ENCODE measurements around the gene ABCC10. TPM values are rescaled to one million over a fixed set of nuclear protein-coding genes. Genes with fewer than 3 reads are reported as not detected.
A peak's percentile ranks its signal among the peaks of the same experiment; 100 is the strongest.

Gene ABCC10
- total and polyA plus RNA-seq, 10 of the 15 experiments (the other 5 are each of a cell fraction or from before 2014, with no cell fraction given) = 0.80 to 18.2 (median 6.4) TPM

DNA sequence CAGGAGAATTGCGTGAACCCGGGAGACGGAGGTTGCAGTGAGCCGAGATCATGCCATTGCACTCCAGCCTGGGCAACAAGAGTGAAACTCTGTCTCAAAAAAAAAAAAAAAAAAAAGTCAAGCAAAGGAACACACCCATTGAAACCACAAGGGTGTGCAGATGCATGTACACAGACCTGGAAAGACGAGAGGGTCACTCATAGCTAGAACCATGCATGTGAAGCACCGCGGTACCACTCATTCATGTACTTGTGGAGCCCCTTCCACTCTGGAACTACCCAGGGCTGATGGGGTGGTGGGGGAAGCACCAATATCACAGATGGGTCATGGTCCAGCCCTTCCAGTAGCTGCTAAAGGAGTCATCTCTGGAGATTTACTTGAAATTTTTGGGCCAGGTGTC is 42.6 kb downstream of the ABCC10 start:
- H3K27me3 ChIP-seq (replicated peaks in 1 of 2; ENCODE audit: control insufficient read depth in 2 of 2, insufficient read depth in 2 of 2, low read length in 1 of 2) = peaks cover 0 to 2% of the 10 kb centered on the region in 2 experiments; a peak in 1 of 4 replicates
- DNase-seq (ENCODE audit: low read depth, low spot score) (no peak), ATAC-seq (peak; percentile 74), FAIRE-seq (no peak)
- ChIA-PET CTCF (interaction anchor here (0.6 to 0.7 kb wide), 3 partner anchors 23 to 233 kb away, joined by 3 to 4 read pairs (median 3); no protein-coding TSS in a partner anchor), SMC1A (ENCODE audit: uncharacterized antibody, unreplicated experiment) (no interaction called here), POLR2A (no interaction called here), RAD21 (ENCODE audit: unreplicated experiment) (interaction anchor here (1.4 kb wide), 1 partner anchor 32 kb away, joined by 3 read pairs; no protein-coding TSS in a partner anchor)
- no peaks in the 10 kb centered on the region for H4K20me1 ChIP-seq (ENCODE audit: control insufficient read depth, insufficient read depth)
- no peaks in the 10 kb centered on the region for H3K4me1 ChIP-seq (ENCODE audit: control insufficient read depth, insufficient read depth, low read length)
- no peaks in the 10 kb centered on the region for H3K79me2 ChIP-seq (ENCODE audit: control insufficient read depth, insufficient read depth, low read length)
- H3K27ac ChIP-seq (ENCODE audit: control insufficient read depth, insufficient read depth) = no peak overlapping the region
- intact Hi-C loops (cut with micrococcal nuclease; ENCODE audit: unreplicated experiment) (no loop called here), in situ Hi-C loops (cut with MboI) (no loop called here)
- 36% methylated on average over 7 of the region's 7 CpGs for WGBS (ENCODE audit: insufficient coverage, insufficient replicate concordance, low lambda C conversion rate, missing lambda C conversion rate)
- no peaks in the 10 kb centered on the region for H3K36me3 ChIP-seq (ENCODE audit: control insufficient read depth in 2 of 2, insufficient read depth in 2 of 2, low read length in 1 of 2)
- no peak overlapping the region for H3K9ac ChIP-seq (ENCODE audit: control insufficient read depth, insufficient read depth, low read length)
- no peaks in the 10 kb centered on the region for H3K9me3 ChIP-seq (replicated peaks; ENCODE audit: control insufficient read depth, insufficient read depth, low read length)
- H3K4me3 ChIP-seq = no peak overlapping the region
- TF ChIP-seq JUNB (IDR thresholded peaks at IDR 0.05) (peak; percentile 56; the same call in 1 of the 2 replicates), NRF1 (conservative IDR thresholded peaks at IDR 0.05; ENCODE audit: low read depth, low read length) (no peak), CREM (IDR thresholded peaks at IDR 0.05; ENCODE audit: low read depth) (no peak), EED (IDR thresholded peaks at IDR 0.05; ENCODE audit: low read depth) (peak; percentile 47), IRF4 (IDR thresholded peaks at IDR 0.05; ENCODE audit: low read depth, low read length) (peak; percentile 73; the same call in 1 of the 2 replicates), RUNX3 (IDR thresholded peaks at IDR 0.05; ENCODE audit: low read length) (peak; percentile 66)
- no peak overlapping the region for H2AFZ ChIP-seq (ENCODE audit: control insufficient read depth, low read depth, low read length)
- no peak overlapping the region for H3K4me2 ChIP-seq (ENCODE audit: control insufficient read depth, insufficient read depth)
- no TSS peak for BruUV-seq (replicated peaks)

- no peaks in the 10 kb centered on the region for H3K9me3 ChIP-seq (replicated peaks; ENCODE audit: control insufficient read depth, insufficient read depth, low read length)
- H3K27me3 ChIP-seq (replicated peaks in 1 of 2; ENCODE audit: control insufficient read depth in 2 of 2, insufficient read depth in 2 of 2, low read length in 1 of 2) = peaks cover 0 to 2% of the 10 kb centered on the region in 2 experiments; a peak in 1 of 4 replicates
- intact Hi-C loops (cut with micrococcal nuclease; ENCODE audit: unreplicated experiment) (no loop called here), in situ Hi-C loops (cut with MboI) (no loop called here)
- no peak for DNase-seq (ENCODE audit: low read depth, low spot score)
- H3K9ac ChIP-seq (ENCODE audit: control insufficient read depth, insufficient read depth, low read length) = no peak overlapping the region
- H3K36me3 ChIP-seq (ENCODE audit: control insufficient read depth in 2 of 2, insufficient read depth in 2 of 2, low read length in 1 of 2) = no peaks in the 10 kb centered on the region
- no peak overlapping the region for H3K4me3 ChIP-seq
- WGBS (ENCODE audit: insufficient coverage, insufficient replicate concordance, low lambda C conversion rate, missing lambda C conversion rate) = 0% methylated on average over 1 of the region's 1 CpG
- H3K27ac ChIP-seq (ENCODE audit: control insufficient read depth, insufficient read depth) = no peak overlapping the region
- no peaks in the 10 kb centered on the region for H3K79me2 ChIP-seq (ENCODE audit: control insufficient read depth, insufficient read depth, low read length)
- ATAC-seq = no peak
- H3K4me2 ChIP-seq (ENCODE audit: control insufficient read depth, insufficient read depth) = no peak overlapping the region
- BruUV-seq (replicated peaks) = no TSS peak
- ChIA-PET RAD21 (ENCODE audit: unreplicated experiment) (interaction anchor here (1.0 kb wide), 2 partner anchors 16 to 85 kb away, joined by 3 to 4 read pairs; partner anchors contain the start of gene DLK2), POLR2A (interaction anchor here (0.6 kb wide), 1 partner anchor 17 kb away, joined by 3 read pairs; no protein-coding TSS in a partner anchor), CTCF (interaction anchor here (0.9 to 1.1 kb wide), 2 partner anchors 11 to 14 kb away, joined by 4 read pairs; no protein-coding TSS in a partner anchor), SMC1A (ENCODE audit: uncharacterized antibody, unreplicated experiment) (interaction anchor here (1.1 to 1.5 kb wide), 2 partner anchors 12 to 36 kb away, joined by 4 read pairs; no protein-coding TSS in a partner anchor)
- FAIRE-seq = no peak
- no peaks in the 10 kb centered on the region for H4K20me1 ChIP-seq (ENCODE audit: control insufficient read depth, insufficient read depth)
- H3K4me1 ChIP-seq (ENCODE audit: control insufficient read depth, insufficient read depth, low read length) = no peaks in the 10 kb centered on the region
- no peak overlapping the region for H2AFZ ChIP-seq (ENCODE audit: control insufficient read depth, low read depth, low read length)
- TF ChIP-seq TCF12 (IDR thresholded peaks at IDR 0.05; ENCODE audit: low read depth, low read length) (no peak), CHD2 (IDR thresholded peaks at IDR 0.05; ENCODE audit: borderline replicate concordance, low read depth, low read length) (no peak), EZH2 (IDR thresholded peaks at IDR 0.05; ENCODE audit: borderline replicate concordance, control insufficient read depth, low read depth, low read length) (no peak), LARP7 (IDR thresholded peaks at IDR 0.05) (no peak), ZNF274 (IDR thresholded peaks at IDR 0.05; ENCODE audit: insufficient read depth, insufficient read length) (no peak), BCL3 (IDR thresholded peaks at IDR 0.05; ENCODE audit: borderline replicate concordance, insufficient read depth, low read depth, low read length, poor library complexity, severe bottlenecking) (no peak), TCF3 (IDR thresholded peaks at IDR 0.05; ENCODE audit: borderline replicate concordance, insufficient read depth, low read depth, low read length) (no peak), IRF4 (IDR thresholded peaks at IDR 0.05; ENCODE audit: low read depth, low read length) (no peak), STAT3 (IDR thresholded peaks at IDR 0.05; ENCODE audit: low read depth, low read length) (no peak), KLF5 (IDR thresholded peaks at IDR 0.05; ENCODE audit: partially characterized antibody) (no peak), STAT1 (conservative IDR thresholded peaks at IDR 0.05) (no peak), E2F4 (IDR thresholded peaks at IDR 0.05; ENCODE audit: low read depth, low read length) (no peak)
These were observed 44.1 kb downstream of the ABCC10 start for GRCh38 chr6:43471399-43471798.

Measured in GM12878 (cell line).